Hematopoietic multipotent progenitor cell treated with erythropoietin and hydrocortisone succinate and interleukin-3 and kit ligand, for 6 days (in vitro differentiated cells): Measurements from ENCODE around the gene ZNF787.
"Not testable (repeated sequence)": the region's sequence is repeated elsewhere in the genome, so short reads cannot be mapped to it uniquely, and the experiment has no call there.

ENCODE experiments used
- DNase-seq: peaks from one replicate; pipeline ENCODE4 v3.0.0-alpha.2; 2015

Gene ZNF787

GRCh38 chr19:56121180-56122167 is at the start of gene ZNF787:
Gene ZNF787, minus strand, starts transcription at chr19:56121295. Its CDS starts 18,078 bp downstream, at chr19:56103217.
- DNase-seq = peak; percentile 98

- DNase-seq = no peak
These were observed 49.2 kb upstream of the ZNF787 start for GRCh38 chr19:56170261-56170660.

GRCh38 chr19:56167064-56167578 is 46.0 kb upstream of the ZNF787 start:
- DNase-seq = peak; percentile 61

GRCh38 chr19:56163097-56163496 is 42.0 kb upstream of the ZNF787 start:
- no peak for DNase-seq

- DNase-seq = peak; percentile 55
These were observed 41.2 kb upstream of the ZNF787 start for GRCh38 chr19:56162258-56162657.

- no peak for DNase-seq
These were observed 40.4 kb upstream of the ZNF787 start for GRCh38 chr19:56161534-56161933.

GRCh38 chr19:56159622-56160271 is 38.7 kb upstream of the ZNF787 start:
- DNase-seq = no peak

- DNase-seq = no peak
These were observed 38.0 kb upstream of the ZNF787 start for GRCh38 chr19:56159009-56159559.

- DNase-seq = no peak
These were observed 37.2 kb upstream of the ZNF787 start for GRCh38 chr19:56158170-56158757.

GRCh38 chr19:56156768-56157167 is 35.7 kb upstream of the ZNF787 start:
- DNase-seq = no peak

- peak; percentile 48 for DNase-seq
These were observed 34.1 kb upstream of the ZNF787 start for GRCh38 chr19:56155124-56155687.

GRCh38 chr19:56153507-56153906 is 32.4 kb upstream of the ZNF787 start:
- no peak for DNase-seq

GRCh38 chr19:56152644-56153043 is 31.5 kb upstream of the ZNF787 start:
- DNase-seq = no peak

- no peak for DNase-seq
These were observed 29.3 kb upstream of the ZNF787 start for GRCh38 chr19:56150358-56150757.

- no peak for DNase-seq
These were observed 28.6 kb upstream of the ZNF787 start for GRCh38 chr19:56149656-56150038.

- DNase-seq = not testable (repeated sequence)
These were observed 28.0 kb upstream of the ZNF787 start for GRCh38 chr19:56148955-56149655.

GRCh38 chr19:56148096-56148495 is 27.0 kb upstream of the ZNF787 start:
- DNase-seq = no peak

GRCh38 chr19:56147307-56147706 is 26.2 kb upstream of the ZNF787 start:
- no peak for DNase-seq

GRCh38 chr19:56146904-56147303 is 25.8 kb upstream of the ZNF787 start:
- DNase-seq = no peak

- DNase-seq = no peak
These were observed 24.6 kb upstream of the ZNF787 start for GRCh38 chr19:56145698-56146097.

- DNase-seq = no peak
These were observed 23.7 kb upstream of the ZNF787 start for GRCh38 chr19:56144831-56145230.

GRCh38 chr19:56144376-56144775 is 23.3 kb upstream of the ZNF787 start:
- peak; percentile 84 for DNase-seq
